Ishikawa (cell line): ENCODE data around the gene CASP6.

Source experiments
- CEBPB ChIP-seq: IDR thresholded peaks from 2 replicates; pipeline ENCODE4 v1.6.1; 2012
- CREB1 ChIP-seq: IDR thresholded peaks from 2 replicates; pipeline ENCODE4 v1.6.1; 2012; ENCODE audit warnings: low read depth
- EGR1 ChIP-seq: IDR thresholded peaks from 2 replicates; pipeline ENCODE4 v1.6.1; 2012
- EP300 ChIP-seq: IDR thresholded peaks from 2 replicates; pipeline ENCODE4 v1.6.1; 2012; ENCODE audit warnings: borderline replicate concordance
- FOXM1 ChIP-seq: IDR thresholded peaks from 2 replicates; pipeline ENCODE4 v1.6.1; 2012; ENCODE audit warnings: low read depth, borderline replicate concordance
- MAX ChIP-seq: IDR thresholded peaks from 2 replicates; pipeline ENCODE4 v1.6.1; 2012
- NFIC ChIP-seq: IDR thresholded peaks from 2 replicates; pipeline ENCODE4 v1.6.1; 2012
- RAD21 ChIP-seq: IDR thresholded peaks from 2 replicates; pipeline ENCODE4 v1.6.1; 2012; ENCODE audit warnings: low read depth
- REST ChIP-seq: IDR thresholded peaks from 2 replicates; pipeline ENCODE4 v1.6.1; 2012; ENCODE audit warnings: low read depth, mild to moderate bottlenecking
- TAF1 ChIP-seq: IDR thresholded peaks from 2 replicates; pipeline ENCODE4 v1.6.1; 2012; ENCODE audit warnings: low read depth, mild to moderate bottlenecking
- TCF12 ChIP-seq: IDR thresholded peaks from 2 replicates; pipeline ENCODE4 v1.6.1; 2012; ENCODE audit warnings: low read depth
- TEAD4 ChIP-seq: IDR thresholded peaks from 2 replicates; pipeline ENCODE4 v1.6.1; 2012
- USF1 ChIP-seq: IDR thresholded peaks from 2 replicates; pipeline ENCODE4 v1.6.1; 2012
- YY1 ChIP-seq: IDR thresholded peaks from 2 replicates; pipeline ENCODE4 v1.6.1; 2012; ENCODE audit warnings: low read depth
- ZBTB7A ChIP-seq: IDR thresholded peaks from 2 replicates; pipeline ENCODE4 v1.6.1; 2012; ENCODE audit warnings: low read depth

The CASP6 gene

GRCh38 chr4:109746728-109747127 is 43.5 kb upstream of the CASP6 start:
- TF ChIP-seq YY1 = no peak

- TF ChIP-seq MAX = no peak
- no peak for TF ChIP-seq CEBPB
- no peak for TF ChIP-seq TAF1
- TF ChIP-seq ZBTB7A = no peak
- no peak for TF ChIP-seq CREB1
- no peak for TF ChIP-seq TEAD4
- no peak for TF ChIP-seq NFIC
- no peak for TF ChIP-seq EGR1
Measured at GRCh38 chr4:109745830-109746229, 42.6 kb upstream of the CASP6 start.

- TF ChIP-seq TAF1 (no peak), EP300 (no peak), FOXM1 (no peak), CREB1 (no peak), RAD21 (no peak), NFIC (no peak), ZBTB7A (no peak), CEBPB (no peak), MAX (no peak), EGR1 (no peak), REST (no peak), TEAD4 (no peak)
Measured at GRCh38 chr4:109739547-109739946, 36.3 kb upstream of the CASP6 start.

- TF ChIP-seq TCF12 (no peak), NFIC (no peak), EGR1 (no peak), TEAD4 (no peak), EP300 (no peak), YY1 (no peak), CREB1 (no peak), ZBTB7A (no peak), USF1 (no peak), REST (no peak), RAD21 (no peak), FOXM1 (no peak)
Measured at GRCh38 chr4:109738104-109738872, 35.0 kb upstream of the CASP6 start.

- no peak for TF ChIP-seq RAD21
- no peak for TF ChIP-seq CEBPB
- TF ChIP-seq EGR1 = no peak
- TF ChIP-seq TAF1 = no peak
- TF ChIP-seq MAX = no peak
- no peak for TF ChIP-seq NFIC
- no peak for TF ChIP-seq REST
Measured at GRCh38 chr4:109735566-109736365, 32.5 kb upstream of the CASP6 start.
